Mucosa of rectum (tissue), 2 donors: ENCODE measurements around the gene OLFM1.

Experiments used
- H3K27ac ChIP-seq, 2 donors: one replicate each; pipeline ENCODE4 v1.7.0; 2013; ENCODE audit warnings: inconsistent platforms in 2 of 2, low read depth in 2 of 2, low read length in 2 of 2
- H3K27me3 ChIP-seq, 2 donors: one replicate each; pipeline ENCODE4 v1.7.0; 2013; ENCODE audit warnings: low read length in 2 of 2; ENCODE audit not compliant: control insufficient read depth in 2 of 2, insufficient read depth in 2 of 2
- H3K36me3 ChIP-seq, 2 donors: one replicate each; pipeline ENCODE4 v1.7.0; 2013; ENCODE audit warnings: low read length in 2 of 2; ENCODE audit not compliant: control insufficient read depth in 2 of 2, insufficient read depth in 2 of 2
- H3K4me1 ChIP-seq, 2 donors: one replicate each; pipeline ENCODE4 v1.7.0; 2013; ENCODE audit warnings: low read length in 2 of 2, mild to moderate bottlenecking in 1 of 2; ENCODE audit not compliant: control insufficient read depth in 2 of 2, insufficient read depth in 2 of 2
- H3K4me3 ChIP-seq, 2 donors: one replicate each; pipeline ENCODE4 v1.7.0; 2013; ENCODE audit warnings: low read length in 2 of 2
- H3K9ac ChIP-seq, 2 donors: one replicate each; pipeline ENCODE4 v1.7.0; 2013; ENCODE audit warnings: low read length in 2 of 2, low read depth in 1 of 2, mild to moderate bottlenecking in 1 of 2
- H3K9me3 ChIP-seq, 2 donors: one replicate each; pipeline ENCODE4 v1.7.0; 2013; ENCODE audit warnings: low read length in 2 of 2; ENCODE audit not compliant: control insufficient read depth in 2 of 2
- donor health status: healthy.
- donor health status: Normal muscosa, but diverticular disease.

Gene OLFM1

GRCh38 chr9:135170535-135170934 lies 83.1 kb downstream of the OLFM1 start:
- Histone ChIP-seq H3K4me1 (no peaks in the 10 kb centered on the region), H3K27ac (no peak overlapping the region)

More at GRCh38 chr9:135170535-135170934, 83.1 kb downstream of the OLFM1 start:
- H3K9me3 ChIP-seq = no peaks in the 10 kb centered on the region
- H3K9ac ChIP-seq = no peak overlapping the region
- no peaks in the 10 kb centered on the region for H3K27me3 ChIP-seq
- no peaks in the 10 kb centered on the region for H3K36me3 ChIP-seq
- no peak overlapping the region for H3K4me3 ChIP-seq
